ENCODE results near the gene PFN3. TPM values are rescaled to one million over a fixed set of nuclear protein-coding genes. Genes with fewer than 3 reads are reported as not detected.

Gene PFN3
- total RNA-seq, 1 donor from 2014 or later, result not detected

DNA sequence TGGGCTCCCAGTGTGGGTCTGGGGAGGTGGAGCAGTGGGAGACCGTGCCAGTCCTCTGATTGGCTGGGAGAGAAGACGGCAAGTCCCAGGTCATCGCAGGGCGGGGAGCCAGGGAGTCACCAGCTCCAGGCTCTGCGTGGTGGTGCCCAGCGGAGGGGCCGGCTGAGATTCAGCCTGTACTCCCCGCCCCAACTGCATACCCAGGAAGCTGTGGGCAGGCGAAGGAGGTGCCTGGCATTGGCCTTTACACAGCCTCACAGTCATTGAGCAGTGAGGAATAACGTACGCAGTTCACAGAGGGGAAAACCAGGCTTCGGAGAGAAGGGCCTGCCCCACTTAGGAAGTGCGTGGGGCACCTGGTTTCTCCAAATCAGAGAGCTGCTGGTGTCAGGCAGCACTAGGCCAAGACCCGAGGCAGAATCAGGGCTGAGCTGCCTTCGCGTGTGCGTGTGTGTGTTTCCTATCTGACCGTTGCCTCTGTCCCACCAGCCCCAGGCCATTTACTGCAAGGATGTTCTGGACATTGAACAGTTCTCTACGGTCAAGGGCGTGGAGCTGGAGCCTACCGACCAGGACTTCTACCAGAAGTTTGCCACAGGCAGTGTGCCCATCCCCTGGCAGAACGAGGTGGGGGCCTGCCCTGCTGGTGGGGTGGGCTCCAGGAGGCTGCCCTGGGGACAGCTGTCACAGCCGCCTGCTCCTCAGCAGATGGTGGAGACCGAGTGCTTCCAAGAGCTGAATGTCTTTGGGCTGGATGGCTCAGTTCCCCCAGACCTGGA lies 39.9 kb upstream of the PFN3 start:
- TF ChIP-seq, protein P1, sequence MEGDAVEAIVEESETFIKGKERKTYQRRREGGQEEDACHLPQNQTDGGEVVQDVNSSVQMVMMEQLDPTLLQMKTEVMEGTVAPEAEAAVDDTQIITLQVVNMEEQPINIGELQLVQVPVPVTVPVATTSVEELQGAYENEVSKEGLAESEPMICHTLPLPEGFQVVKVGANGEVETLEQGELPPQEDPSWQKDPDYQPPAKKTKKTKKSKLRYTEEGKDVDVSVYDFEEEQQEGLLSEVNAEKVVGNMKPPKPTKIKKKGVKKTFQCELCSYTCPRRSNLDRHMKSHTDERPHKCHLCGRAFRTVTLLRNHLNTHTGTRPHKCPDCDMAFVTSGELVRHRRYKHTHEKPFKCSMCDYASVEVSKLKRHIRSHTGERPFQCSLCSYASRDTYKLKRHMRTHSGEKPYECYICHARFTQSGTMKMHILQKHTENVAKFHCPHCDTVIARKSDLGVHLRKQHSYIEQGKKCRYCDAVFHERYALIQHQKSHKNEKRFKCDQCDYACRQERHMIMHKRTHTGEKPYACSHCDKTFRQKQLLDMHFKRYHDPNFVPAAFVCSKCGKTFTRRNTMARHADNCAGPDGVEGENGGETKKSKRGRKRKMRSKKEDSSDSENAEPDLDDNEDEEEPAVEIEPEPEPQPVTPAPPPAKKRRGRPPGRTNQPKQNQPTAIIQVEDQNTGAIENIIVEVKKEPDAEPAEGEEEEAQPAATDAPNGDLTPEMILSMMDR (IDR thresholded peaks at IDR 0.05; ENCODE audit: borderline replicate concordance), result no peak
- peaks cover 52% of the 10 kb centered on the region for H3K36me3 ChIP-seq

DNA sequence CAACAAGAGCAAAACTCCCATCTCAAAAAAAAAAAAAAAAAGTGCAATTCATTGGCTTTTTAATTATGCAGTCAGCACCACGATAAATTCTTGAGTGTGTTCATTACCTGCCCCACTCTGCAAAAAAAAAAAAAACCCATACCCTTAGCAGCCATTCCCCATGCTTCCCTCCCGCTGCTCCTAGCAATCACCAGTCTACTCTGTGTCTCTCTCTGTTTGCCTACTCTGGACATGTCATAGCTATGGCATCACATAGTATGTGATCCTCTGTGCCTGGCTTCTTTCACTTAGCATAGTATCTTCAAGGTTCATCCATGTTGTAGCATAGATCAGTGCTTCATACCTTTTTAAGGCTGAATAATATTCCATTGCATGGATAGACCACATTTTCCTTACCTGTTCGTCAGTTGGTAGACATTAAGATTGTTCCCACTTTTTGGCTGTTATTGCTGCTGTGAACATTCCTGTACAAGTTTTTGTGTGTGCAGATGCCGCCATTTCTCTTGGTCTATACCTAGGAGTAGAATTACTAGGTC lies 39.1 kb upstream of the PFN3 start:
- TF ChIP-seq, protein P1 (IDR thresholded peaks at IDR 0.05; ENCODE audit: borderline replicate concordance), result no peak
- H3K4me3 ChIP-seq, result no peak overlapping the region
- no peak overlapping the region for H3K27ac ChIP-seq (replicated peaks)
- H3K36me3 ChIP-seq, result peaks cover 60% of the 10 kb centered on the region
- H3K4me1 ChIP-seq, result no peaks in the 10 kb centered on the region
- no peak for DNase-seq
- intact Hi-C loops (cut with micrococcal nuclease), result no loop called here
- no peaks in the 10 kb centered on the region for H3K9me3 ChIP-seq (replicated peaks)
- H3K27me3 ChIP-seq (ENCODE audit: low read depth), result no peaks in the 10 kb centered on the region

More for the DNA sequence above, 39.9 kb upstream of the PFN3 start:
- H3K9me3 ChIP-seq (replicated peaks), result no peaks in the 10 kb centered on the region
- H3K4me1 ChIP-seq, result no peaks in the 10 kb centered on the region
- no peak for DNase-seq
- intact Hi-C loops (cut with micrococcal nuclease), result no loop called here
- H3K27ac ChIP-seq (replicated peaks), result no peak overlapping the region
- no peaks in the 10 kb centered on the region for H3K27me3 ChIP-seq (ENCODE audit: low read depth)
- H3K4me3 ChIP-seq, result no peak overlapping the region

DNA sequence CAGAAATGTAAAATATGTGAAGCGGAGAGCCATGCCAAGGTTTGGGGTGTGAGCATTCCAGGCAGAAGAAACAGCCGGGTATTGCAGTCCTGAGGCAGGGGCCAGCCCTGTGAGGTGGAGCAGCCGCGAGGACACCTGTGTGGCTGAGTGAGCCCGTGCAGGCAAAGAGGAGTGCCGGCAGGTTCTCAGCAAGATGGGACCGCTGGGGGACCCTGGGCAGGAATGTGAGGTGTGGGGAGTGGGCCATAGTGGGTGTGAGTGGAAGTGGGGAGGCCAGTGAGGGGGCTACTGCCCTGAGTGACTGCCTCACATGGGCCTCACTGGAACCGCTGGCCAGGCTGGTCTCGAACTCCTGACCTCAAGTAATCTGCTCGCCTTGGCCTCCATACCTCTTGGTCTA lies 38.0 kb upstream of the PFN3 start:
- no peak for DNase-seq
- Histone ChIP-seq H3K36me3 (peaks cover 71% of the 10 kb centered on the region), H3K27me3 (ENCODE audit: low read depth) (no peaks in the 10 kb centered on the region), H3K9me3 (replicated peaks) (no peaks in the 10 kb centered on the region), H3K4me1 (no peaks in the 10 kb centered on the region), H3K27ac (replicated peaks) (no peak overlapping the region), H3K4me3 (no peak overlapping the region)
- intact Hi-C loops (cut with micrococcal nuclease), result no loop called here
- TF ChIP-seq, protein P1 (IDR thresholded peaks at IDR 0.05; ENCODE audit: borderline replicate concordance), result no peak

DNA sequence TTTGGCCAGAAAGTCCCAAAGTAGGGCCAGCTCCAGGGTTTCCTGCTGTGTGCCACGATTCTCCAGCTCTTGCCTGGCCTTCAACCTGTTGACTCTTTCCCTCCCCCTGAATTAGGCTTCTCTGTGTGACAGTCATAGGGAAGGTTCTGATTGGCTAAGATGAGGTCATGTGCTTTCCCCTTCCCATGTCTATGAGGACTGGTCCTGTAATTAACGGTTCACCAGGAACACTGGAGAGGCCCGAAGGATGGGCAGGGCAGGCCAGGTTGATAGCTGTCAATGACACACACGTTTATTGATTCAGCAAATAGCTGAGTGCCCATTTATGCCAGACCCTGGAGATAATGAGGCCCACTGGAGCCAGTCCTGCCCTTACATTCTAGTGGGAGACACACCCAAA lies 37.2 kb upstream of the PFN3 start:
- Histone ChIP-seq H3K9me3 (replicated peaks) (no peaks in the 10 kb centered on the region), H3K36me3 (peaks cover 80% of the 10 kb centered on the region), H3K27me3 (ENCODE audit: low read depth) (no peaks in the 10 kb centered on the region), H3K27ac (replicated peaks) (no peak overlapping the region), H3K4me1 (peaks cover 5% of the 10 kb centered on the region), H3K4me3 (no peak overlapping the region)
- intact Hi-C loops (cut with micrococcal nuclease), result no loop called here
- TF ChIP-seq, protein P1 (IDR thresholded peaks at IDR 0.05; ENCODE audit: borderline replicate concordance), result no peak
- DNase-seq, result no peak

DNA sequence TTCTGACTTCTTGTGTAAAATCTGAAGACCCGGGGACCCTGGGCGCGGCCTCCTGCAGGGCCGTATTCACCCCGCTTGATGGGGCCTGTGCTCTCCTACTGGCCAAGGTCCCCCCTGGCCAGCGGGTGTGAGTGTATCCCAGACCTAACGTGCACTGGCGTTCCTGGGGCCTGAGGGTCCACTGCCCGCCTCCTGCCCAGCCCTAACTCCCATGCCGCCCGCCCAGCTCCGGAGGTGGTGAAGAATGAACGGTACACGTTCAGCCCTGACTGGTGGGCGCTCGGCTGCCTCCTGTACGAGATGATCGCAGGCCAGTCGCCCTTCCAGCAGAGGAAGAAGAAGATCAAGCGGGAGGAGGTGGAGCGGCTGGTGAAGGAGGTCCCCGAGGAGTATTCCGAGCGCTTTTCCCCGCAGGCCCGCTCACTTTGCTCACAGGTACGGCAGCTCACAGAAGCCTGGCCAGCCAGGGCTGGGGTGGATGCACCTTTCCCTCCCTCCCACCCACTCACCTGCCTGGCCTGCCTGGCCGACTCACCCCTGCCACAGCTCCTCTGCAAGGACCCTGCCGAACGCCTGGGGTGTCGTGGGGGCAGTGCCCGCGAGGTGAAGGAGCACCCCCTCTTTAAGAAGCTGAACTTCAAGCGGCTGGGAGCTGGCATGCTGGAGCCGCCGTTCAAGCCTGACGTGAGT lies 35.5 kb upstream of the PFN3 start:
- Histone ChIP-seq H3K4me1 (peaks cover 21% of the 10 kb centered on the region), H3K9me3 (replicated peaks) (no peaks in the 10 kb centered on the region), H3K36me3 (peaks cover 72% of the 10 kb centered on the region), H3K27ac (replicated peaks) (no peak overlapping the region), H3K27me3 (ENCODE audit: low read depth) (no peaks in the 10 kb centered on the region), H3K4me3 (no peak overlapping the region)
- TF ChIP-seq, protein P1 (IDR thresholded peaks at IDR 0.05; ENCODE audit: borderline replicate concordance), result no peak
- intact Hi-C loops (cut with micrococcal nuclease), result no loop called here
- DNase-seq, result no peak

Measured in left ventricle myocardium inferior (tissue), 1 donor.